ENCODE data around the gene TSC2.
A peak's percentile ranks its signal among the peaks of the same experiment; 100 is the strongest.
"Not testable (repeated sequence)": the region's sequence is repeated elsewhere in the genome, so short reads cannot be mapped to it uniquely, and the experiment has no call there.

Gene TSC2

DNA sequence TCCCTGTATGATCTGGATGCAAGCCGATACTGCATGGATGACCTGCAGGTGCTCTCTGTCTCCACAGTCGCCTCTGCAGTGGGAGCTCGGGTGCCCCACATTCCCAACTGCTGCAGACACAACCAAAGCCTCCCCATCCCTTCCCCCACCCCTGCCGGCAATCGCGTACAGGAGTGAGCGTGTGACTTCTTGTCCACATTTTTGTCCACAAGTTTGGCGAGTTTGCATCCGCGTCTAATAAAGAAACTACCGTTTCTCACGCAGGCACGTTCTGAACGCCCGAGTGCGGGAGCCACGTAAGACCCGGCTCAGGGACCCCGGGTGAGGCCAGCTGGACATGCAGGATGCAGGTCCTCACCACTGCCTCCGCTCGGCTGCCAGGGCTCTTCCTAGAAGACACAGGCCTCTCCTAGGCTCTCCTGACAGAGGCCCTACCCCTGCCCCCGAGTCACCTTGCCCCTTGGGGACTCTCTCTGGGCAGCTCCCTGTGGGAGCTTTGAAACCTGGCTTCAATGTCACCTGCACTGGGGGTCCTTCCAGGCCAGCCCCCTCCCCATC is 82.2 kb downstream of the TSC2 start:
- H3K4me1 Mint-ChIP-seq = peaks cover 11% of the 10 kb centered on the region
- H3K27me3 Mint-ChIP-seq; H3K27ac Mint-ChIP-seq; H3K4me3 Mint-ChIP-seq; ATAC-seq (ENCODE audit: low read depth); DNase-seq (ENCODE audit: low spot score in 2 of 2); H3K36me3 Mint-ChIP-seq; H3K9me3 Mint-ChIP-seq: not testable (repeated sequence)

DNA sequence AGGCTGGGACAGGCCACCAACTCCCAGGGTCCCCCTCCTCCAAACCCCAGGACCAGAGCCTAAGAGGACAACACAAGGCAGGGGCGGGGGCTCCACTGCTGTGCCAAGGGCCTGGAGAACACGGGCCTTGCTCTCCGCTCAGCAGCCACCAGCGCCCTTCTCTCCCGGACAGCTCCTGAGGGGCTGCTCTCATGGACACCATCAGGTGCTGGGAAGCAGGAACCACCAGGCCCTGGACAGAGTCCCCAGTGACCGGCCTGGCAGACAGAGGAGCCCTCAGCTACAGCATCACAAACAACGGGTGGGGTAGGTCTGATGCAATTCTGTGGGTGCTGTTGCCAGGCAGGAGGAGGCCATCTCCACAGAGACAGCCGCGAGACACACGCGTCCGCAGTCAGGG is 86.0 kb downstream of the TSC2 start:
- not testable (repeated sequence) for H3K27ac Mint-ChIP-seq; H3K36me3 Mint-ChIP-seq; ATAC-seq (ENCODE audit: low read depth); H3K9me3 Mint-ChIP-seq; H3K4me3 Mint-ChIP-seq; H3K4me1 Mint-ChIP-seq; DNase-seq (ENCODE audit: low spot score in 2 of 2); H3K27me3 Mint-ChIP-seq

DNA sequence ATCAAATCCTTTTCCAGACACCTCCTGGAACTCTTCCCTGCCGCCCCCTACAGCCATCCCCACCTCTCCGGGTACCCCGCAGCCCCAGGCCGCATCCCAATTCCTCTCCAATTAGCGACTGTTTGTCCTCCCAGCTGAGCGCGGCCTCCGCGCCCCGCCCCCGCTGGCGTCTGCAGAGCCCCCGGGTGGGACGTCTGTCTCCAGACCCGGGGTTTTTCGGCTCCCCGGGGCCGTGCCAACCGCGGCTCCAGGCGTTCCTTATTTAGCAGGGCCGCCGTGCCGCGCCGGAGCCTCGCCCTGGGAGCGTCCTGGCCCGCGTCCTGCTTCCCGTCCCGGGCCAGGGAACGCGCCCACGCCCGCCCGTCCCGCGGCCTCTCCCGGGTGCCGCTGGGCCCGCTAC is 87.3 kb downstream of the TSC2 start:
- peak overlapping the region; percentile 81 for H3K4me3 Mint-ChIP-seq
- not testable (repeated sequence) for H3K27ac Mint-ChIP-seq; H3K36me3 Mint-ChIP-seq; ATAC-seq (ENCODE audit: low read depth); H3K4me1 Mint-ChIP-seq; DNase-seq (ENCODE audit: low spot score in 2 of 2); H3K27me3 Mint-ChIP-seq; H3K9me3 Mint-ChIP-seq

DNA sequence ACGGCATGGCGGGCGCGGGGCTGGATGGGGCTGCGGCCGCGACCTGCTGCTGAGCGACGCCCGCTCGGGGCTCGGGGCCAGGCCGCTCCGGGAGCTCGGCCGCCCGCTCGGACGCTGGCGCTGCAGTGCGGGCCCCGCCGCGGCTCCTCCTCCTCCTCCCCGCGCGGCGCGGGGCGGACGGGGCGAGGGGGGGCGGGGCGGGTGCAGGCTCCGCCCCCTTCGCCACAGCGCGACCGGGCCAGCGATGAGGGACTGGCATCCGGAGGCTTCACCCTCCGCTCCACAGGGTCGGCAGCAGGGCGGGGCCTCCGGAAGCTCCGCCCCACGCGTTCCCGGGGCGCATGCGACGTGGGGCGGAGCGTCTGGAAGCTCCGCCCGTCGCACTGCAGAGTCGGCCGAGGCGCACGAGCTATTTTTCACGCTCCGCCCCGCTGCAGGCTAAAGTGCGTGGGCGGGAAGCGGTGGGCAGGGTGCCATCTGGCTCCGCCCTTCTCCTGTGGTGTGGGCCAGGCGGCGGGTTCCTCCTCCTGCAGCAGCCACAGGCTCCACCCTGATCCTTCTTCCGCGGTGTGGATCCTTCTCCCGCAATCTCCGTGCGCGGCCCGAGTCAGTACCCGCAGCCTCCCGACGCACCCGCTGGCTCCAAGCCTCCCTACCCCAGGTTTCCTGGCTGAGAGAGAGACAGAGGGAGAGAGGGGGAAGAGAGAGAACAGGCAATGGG is 88.1 kb downstream of the TSC2 start, which contains the start of gene PKD1:
TSS of gene PKD1 (minus strand) at position 129 of the 721 bp plus-strand sequence. CDS start 209 bp downstream, outside the sequence.
- H3K4me1 Mint-ChIP-seq, H3K36me3 Mint-ChIP-seq, H3K27me3 Mint-ChIP-seq, H3K9me3 Mint-ChIP-seq: not testable (repeated sequence)
- ATAC-seq (ENCODE audit: low read depth) = peak; percentile 77
- H3K27ac Mint-ChIP-seq = peak within 1 kb of the TSS; percentile 82
- DNase-seq (ENCODE audit: low spot score in 2 of 2) = peak; percentile 100
- H3K4me3 Mint-ChIP-seq = peak within 1 kb of the TSS; percentile 92
